HG03439 (cell line): ENCODE data around the gene TGIF2LX.
"Not testable (repeated sequence)": the region's sequence is repeated elsewhere in the genome, so short reads cannot be mapped to it uniquely, and the experiment has no call there.

Source experiments
- ATAC-seq: cut with Tn5 transposase; IDR thresholded peaks from one replicate; pipeline ENCODE4 v1.9.1; 2021; ENCODE audit warnings: mild to moderate bottlenecking, moderate library complexity; ENCODE audit not compliant: unreplicated experiment

The TGIF2LX gene

DNA sequence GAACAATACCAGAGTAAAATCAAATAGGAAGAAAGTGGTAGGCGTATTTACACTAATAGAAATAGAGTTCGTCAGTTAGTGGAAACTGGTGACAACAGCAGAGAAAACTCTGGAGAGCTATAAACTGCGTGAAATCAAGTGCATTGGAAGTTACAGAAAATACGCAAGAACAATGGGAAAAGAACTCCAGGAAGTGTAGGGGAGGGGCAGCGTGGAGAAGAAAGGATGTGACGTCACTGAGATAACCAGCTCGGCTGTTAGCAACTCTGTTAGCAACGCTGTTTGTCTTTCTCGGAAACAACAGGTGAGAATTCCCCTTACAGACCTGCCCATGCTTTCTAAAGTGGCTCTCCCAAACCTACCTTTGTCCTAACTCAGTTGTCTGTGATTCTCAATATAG is at the start of gene TGIF2LX:
TSS of gene TGIF2LX (plus strand) at position 244 of the 400 bp plus-strand sequence. CDS start 178 bp downstream, outside the sequence.
- ATAC-seq = not testable (repeated sequence)

DNA sequence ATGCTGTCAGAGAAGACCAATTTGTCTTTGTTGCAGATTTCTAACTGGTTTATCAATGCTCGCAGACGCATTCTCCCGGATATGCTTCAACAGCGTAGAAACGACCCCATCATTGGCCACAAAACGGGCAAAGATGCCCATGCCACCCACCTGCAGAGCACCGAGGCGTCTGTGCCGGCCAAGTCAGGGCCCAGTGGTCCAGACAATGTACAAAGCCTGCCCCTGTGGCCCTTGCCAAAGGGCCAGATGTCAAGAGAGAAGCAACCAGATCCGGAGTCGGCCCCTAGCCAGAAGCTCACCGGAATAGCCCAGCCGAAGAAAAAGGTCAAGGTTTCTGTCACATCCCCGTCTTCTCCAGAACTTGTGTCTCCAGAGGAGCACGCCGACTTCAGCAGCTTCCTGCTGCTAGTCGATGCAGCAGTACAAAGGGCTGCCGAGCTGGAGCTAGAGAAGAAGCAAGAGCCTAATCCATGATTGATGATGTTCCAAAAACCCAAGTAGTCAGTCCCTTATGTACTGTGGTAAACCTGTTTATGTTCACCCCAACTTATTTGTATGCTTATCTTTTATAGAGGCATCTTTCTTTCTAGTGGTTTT is 728 bp downstream of the TGIF2LX start:
- not testable (repeated sequence) for ATAC-seq

DNA sequence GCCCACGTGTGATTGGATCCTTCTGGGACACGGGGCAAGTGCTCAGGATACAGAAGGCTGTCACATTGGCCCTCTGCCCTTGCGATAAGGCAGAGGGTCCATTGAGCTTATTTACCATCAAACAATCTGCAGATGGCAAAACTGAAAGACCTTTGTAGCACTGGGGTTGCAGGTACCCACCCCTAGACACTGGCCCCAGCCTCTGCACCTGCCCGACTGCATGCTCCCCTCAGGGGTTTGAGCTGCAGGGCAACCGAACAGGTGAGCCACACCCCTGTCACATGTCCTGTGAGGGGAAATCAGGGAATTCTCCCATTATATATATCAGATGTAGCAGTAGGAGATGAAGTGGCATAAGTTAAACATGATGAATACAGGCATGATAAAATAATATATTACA is 21.4 kb downstream of the TGIF2LX start:
- not testable (repeated sequence) for ATAC-seq

DNA sequence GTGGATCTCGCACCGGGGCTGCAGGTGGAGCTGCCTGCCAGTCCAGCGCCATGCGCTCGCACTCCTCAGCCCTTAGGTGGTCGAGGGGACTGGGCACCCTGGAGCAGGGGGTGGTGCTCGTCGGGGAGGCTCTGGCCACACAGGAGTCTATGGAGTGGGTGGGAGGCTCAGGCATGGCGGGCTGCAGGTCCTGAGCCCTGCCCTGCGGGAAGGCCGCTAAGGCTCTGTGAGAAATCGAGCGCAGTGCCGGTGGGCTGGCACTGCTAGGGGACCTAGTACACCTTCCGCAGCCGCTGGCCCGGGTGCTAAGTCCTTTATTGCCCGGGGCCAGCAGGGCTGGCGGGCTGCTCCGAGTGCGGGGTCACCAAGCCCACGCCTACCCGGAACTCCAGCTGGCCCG is 43.9 kb downstream of the TGIF2LX start:
- not testable (repeated sequence) for ATAC-seq
